Testis (tissue), 2 donors: ENCODE data around the gene EPB41L1.

Experiments
- CTCF ChIP-seq, 3 experiments: fragments of 450-650 bp in 2 of 3; fragments of 200-600 bp in 1 of 3; sonication (generic) in 1 of 3; IDR thresholded peaks; one replicate each; pipeline ENCODE4 v1.5.1; 2016 to 2019; ENCODE audit warnings: antibody characterized with exemption in 3 of 3, mild to moderate bottlenecking in 2 of 3, moderate library complexity in 1 of 3
- POLR2A ChIP-seq: fragments of 450-650 bp; IDR thresholded peaks from one replicate; pipeline ENCODE4 v1.6.1; 2017; ENCODE audit warnings: antibody characterized with exemption, mild to moderate bottlenecking, moderate library complexity

GRCh38 chr20:36267605-36268381 lies 113.3 kb downstream of the EPB41L1 start:
- no peak for TF ChIP-seq CTCF (IDR thresholded peaks at IDR 0.05)
- no peak for TF ChIP-seq POLR2A
